Calu3 (cell line): Measurements from ENCODE around the gene KCNJ13. TPM values are rescaled to one million over a fixed set of nuclear protein-coding genes. Genes with fewer than 3 reads are reported as not detected.
A peak's percentile ranks its signal among the peaks of the same experiment; 100 is the strongest.

Experiments used
- BruUV-seq: library from RNA; stranded (reverse); fragments of 400-500 nt; replicated peaks from 2 replicates; lab custom pipeline; 2021; lab: Mats Ljungman, UMichigan
- CTCF ChIA-PET: fragments of 300-600 bp; sonication (Branson Sonifier 250); formaldehyde crosslinking; loops from one replicate; lab custom pipeline; 2022; ENCODE audit warnings: antibody characterized with exemption; lab: Charles Lee
- DNase-seq: peaks from one replicate; pipeline ENCODE4 v3.0.0; 2022
- H3K27ac Mint-ChIP-seq: one replicate; pipeline ENCODE4 v1.8.0; 2022; ENCODE audit warnings: mixed read lengths; ENCODE audit not compliant: unreplicated experiment
- H3K27me3 Mint-ChIP-seq: one replicate; pipeline ENCODE4 v1.8.0; 2022; ENCODE audit warnings: mixed read lengths; ENCODE audit not compliant: unreplicated experiment
- H3K36me3 Mint-ChIP-seq: one replicate; pipeline ENCODE4 v1.8.0; 2022; ENCODE audit warnings: mild to moderate bottlenecking, moderate library complexity, mixed read lengths; ENCODE audit not compliant: insufficient read depth, unreplicated experiment
- H3K4me1 Mint-ChIP-seq: one replicate; pipeline ENCODE4 v1.8.0; 2022; ENCODE audit warnings: mild to moderate bottlenecking, low read depth, mixed read lengths; ENCODE audit not compliant: unreplicated experiment
- H3K4me3 Mint-ChIP-seq: one replicate; pipeline ENCODE4 v1.8.0; 2022; ENCODE audit warnings: mild to moderate bottlenecking, low read depth, moderate library complexity, mixed read lengths; ENCODE audit not compliant: unreplicated experiment
- H3K9me3 Mint-ChIP-seq: one replicate; pipeline ENCODE4 v1.8.0; 2022; ENCODE audit warnings: low read depth, mixed read lengths; ENCODE audit not compliant: unreplicated experiment
- intact Hi-C: fragments of 100-400 bp; cut with micrococcal nuclease; formaldehyde crosslinking; loops from one replicate; pipeline ENCODE4 v1.10.0; 2022; ENCODE audit not compliant: unreplicated experiment
- total RNA-seq: library from RNA; stranded (reverse); gene quantifications from 2 replicates; pipeline ENCODE4 v1.2.3, GENCODE V29; 2022
- TF ChIP-seq, protein P1 (sequence below): fragments of 200-600 bp; IDR thresholded peaks from one replicate; pipeline ENCODE4 v1.8.0; 2022; ENCODE audit warnings: antibody characterized with exemption; ENCODE audit not compliant: unreplicated experiment

Gene KCNJ13
- total RNA-seq, 1 experiment from 2014 or later: not detected

- Mint-ChIP-seq H3K27ac (no peak overlapping the region), H3K4me3 (no peak overlapping the region), H3K9me3 (no peaks in the 10 kb centered on the region), H3K4me1 (no peaks in the 10 kb centered on the region), H3K36me3 (peaks cover 19% of the 10 kb centered on the region), H3K27me3 (no peaks in the 10 kb centered on the region)
- BruUV-seq: no TSS peak
- CTCF ChIA-PET: interaction anchor here (0.6 kb wide), 1 partner anchor 9 kb away, joined by 4 read pairs; no protein-coding TSS in a partner anchor
- TF ChIP-seq, protein P1, sequence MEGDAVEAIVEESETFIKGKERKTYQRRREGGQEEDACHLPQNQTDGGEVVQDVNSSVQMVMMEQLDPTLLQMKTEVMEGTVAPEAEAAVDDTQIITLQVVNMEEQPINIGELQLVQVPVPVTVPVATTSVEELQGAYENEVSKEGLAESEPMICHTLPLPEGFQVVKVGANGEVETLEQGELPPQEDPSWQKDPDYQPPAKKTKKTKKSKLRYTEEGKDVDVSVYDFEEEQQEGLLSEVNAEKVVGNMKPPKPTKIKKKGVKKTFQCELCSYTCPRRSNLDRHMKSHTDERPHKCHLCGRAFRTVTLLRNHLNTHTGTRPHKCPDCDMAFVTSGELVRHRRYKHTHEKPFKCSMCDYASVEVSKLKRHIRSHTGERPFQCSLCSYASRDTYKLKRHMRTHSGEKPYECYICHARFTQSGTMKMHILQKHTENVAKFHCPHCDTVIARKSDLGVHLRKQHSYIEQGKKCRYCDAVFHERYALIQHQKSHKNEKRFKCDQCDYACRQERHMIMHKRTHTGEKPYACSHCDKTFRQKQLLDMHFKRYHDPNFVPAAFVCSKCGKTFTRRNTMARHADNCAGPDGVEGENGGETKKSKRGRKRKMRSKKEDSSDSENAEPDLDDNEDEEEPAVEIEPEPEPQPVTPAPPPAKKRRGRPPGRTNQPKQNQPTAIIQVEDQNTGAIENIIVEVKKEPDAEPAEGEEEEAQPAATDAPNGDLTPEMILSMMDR: no peak
- no peak for DNase-seq
- intact Hi-C loops: no loop called here
These were observed 15.2 kb upstream of the KCNJ13 start for GRCh38 chr2:232791518-232791917.

DNA sequence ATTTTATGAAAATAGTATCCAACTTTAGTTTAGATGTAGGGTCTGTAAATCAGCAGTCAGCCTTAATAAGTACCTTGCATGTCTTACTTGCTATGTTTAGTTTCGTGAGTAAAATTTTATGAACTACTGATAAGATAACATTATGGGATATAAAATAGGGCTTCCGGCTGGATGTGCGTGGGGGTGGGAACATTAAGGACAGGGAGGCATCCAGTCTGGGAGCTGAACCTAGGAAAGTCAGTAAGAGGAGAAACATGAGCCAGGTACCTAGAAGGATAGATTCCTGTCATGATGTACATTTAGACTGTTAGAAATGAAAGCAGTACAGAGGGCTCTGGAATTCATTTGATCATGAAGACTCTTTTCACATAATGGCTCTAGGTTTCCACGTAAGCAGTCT, 12.7 kb upstream of the KCNJ13 start:
- intact Hi-C loops: no loop called here
- TF ChIP-seq, protein P1: no peak
- DNase-seq: no peak
- H3K9me3 Mint-ChIP-seq: no peaks in the 10 kb centered on the region
- no peaks in the 10 kb centered on the region for H3K4me1 Mint-ChIP-seq
- H3K27ac Mint-ChIP-seq: no peak overlapping the region
- peaks cover 29% of the 10 kb centered on the region for H3K36me3 Mint-ChIP-seq
- CTCF ChIA-PET: no interaction called here
- H3K27me3 Mint-ChIP-seq: no peaks in the 10 kb centered on the region
- BruUV-seq: no TSS peak
- H3K4me3 Mint-ChIP-seq: no peak overlapping the region

DNA sequence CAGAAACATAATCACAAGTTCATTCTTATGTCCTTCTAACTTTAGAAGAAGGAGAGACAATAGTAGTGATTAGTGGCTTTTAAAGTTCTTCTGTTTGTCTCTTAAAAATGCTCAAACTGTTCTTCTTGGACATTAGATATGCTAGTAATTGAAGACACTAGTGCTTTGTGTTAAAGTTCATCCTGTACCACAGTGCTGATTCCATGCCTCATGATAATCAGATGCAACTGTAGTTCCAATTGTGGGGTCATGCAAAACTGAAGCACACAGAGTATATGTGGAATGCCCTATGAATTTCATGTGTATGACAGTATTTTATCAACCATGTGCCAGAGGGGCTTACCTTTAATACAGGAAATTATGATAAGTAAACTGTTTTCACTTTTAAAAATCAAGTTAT, 11.4 kb upstream of the KCNJ13 start:
- intact Hi-C loops: no loop called here
- no TSS peak for BruUV-seq
- peaks cover 33% of the 10 kb centered on the region for H3K36me3 Mint-ChIP-seq

GRCh38 chr2:232783278-232783677, 6.9 kb upstream of the KCNJ13 start:
- DNase-seq: no peak
- no peaks in the 10 kb centered on the region for H3K9me3 Mint-ChIP-seq
- peaks cover 37% of the 10 kb centered on the region for H3K36me3 Mint-ChIP-seq
- BruUV-seq: no TSS peak
- peaks cover 38% of the 10 kb centered on the region for H3K4me1 Mint-ChIP-seq
- H3K27ac Mint-ChIP-seq: peak overlapping the region; percentile 85
- intact Hi-C loops: no loop called here
- TF ChIP-seq, protein P1: no peak
- CTCF ChIA-PET: interaction anchor here (0.7 kb wide), 1 partner anchor 8 kb away, joined by 4 read pairs; no protein-coding TSS in a partner anchor
- no peak overlapping the region for H3K4me3 Mint-ChIP-seq
- no peaks in the 10 kb centered on the region for H3K27me3 Mint-ChIP-seq

More for the DNA sequence above, 11.4 kb upstream of the KCNJ13 start:
- Mint-ChIP-seq H3K9me3 (no peaks in the 10 kb centered on the region), H3K4me3 (no peak overlapping the region), H3K4me1 (peaks cover 5% of the 10 kb centered on the region), H3K27me3 (no peaks in the 10 kb centered on the region), H3K27ac (no peak overlapping the region)
- CTCF ChIA-PET: interaction anchor here (1.1 kb wide), 1 partner anchor 16 kb away, joined by 6 read pairs; no protein-coding TSS in a partner anchor
- DNase-seq: no peak
- TF ChIP-seq, protein P1: no peak
